NT2/D1 (cell line): ENCODE data around the gene PPP1R9A.

Experiments
- SUZ12 ChIP-seq: IDR thresholded peaks from 2 replicates; pipeline ENCODE4 v1.6.1; 2011; ENCODE audit not compliant: insufficient read length, insufficient read depth; ENCODE audit errors: extremely low read depth
- YY1 ChIP-seq: IDR thresholded peaks from 2 replicates; pipeline ENCODE4 v1.6.1; 2011; ENCODE audit not compliant: insufficient read length, insufficient read depth
- ZNF274 ChIP-seq: IDR thresholded peaks from 2 replicates; pipeline ENCODE4 v1.6.1; 2011; ENCODE audit warnings: mild to moderate bottlenecking, low read depth, low read length

DNA sequence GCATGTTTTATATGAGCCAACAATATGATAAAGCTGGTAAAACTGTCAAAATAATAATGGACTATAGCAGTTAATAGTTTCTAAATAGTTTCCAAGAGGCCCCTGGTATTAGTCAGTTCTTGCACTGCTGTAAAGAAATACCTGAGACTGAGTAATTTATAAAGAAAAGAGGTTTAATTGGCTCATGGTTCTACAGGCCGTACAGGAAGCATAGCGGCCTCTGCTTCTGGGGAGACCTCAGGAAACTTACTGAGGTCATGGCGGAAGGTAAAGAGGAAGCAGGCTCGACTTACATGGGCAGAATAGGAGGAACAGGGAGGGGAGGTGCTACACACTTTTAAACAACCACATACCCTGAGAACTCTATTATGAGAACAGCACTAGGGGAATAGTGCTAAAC lies 104.6 kb downstream of the PPP1R9A start:
- no peak for TF ChIP-seq YY1
- TF ChIP-seq ZNF274: no peak
- TF ChIP-seq SUZ12: no peak
